MM.1S (cell line): ENCODE measurements around the gene PTTG1IP.
A peak's percentile ranks its signal among the peaks of the same experiment; 100 is the strongest.

Experiments used
- DNase-seq: peaks from one replicate; pipeline ENCODE4 v3.0.0-alpha.2; 2015
- H2AFZ ChIP-seq: fragments of 300-600 bp; sonication (generic); 2 replicates; pipeline ENCODE4 v1.6.0; 2016; ENCODE audit warnings: antibody characterized with exemption, low read length
- H3F3A ChIP-seq: fragments of 300-600 bp; sonication (generic); 2 replicates; pipeline ENCODE4 v1.6.1; 2016; ENCODE audit warnings: mild to moderate bottlenecking, antibody characterized with exemption, low read length, moderate library complexity, mixed read lengths; ENCODE audit not compliant: insufficient read depth
- H3K27ac ChIP-seq: fragments of 300-600 bp; sonication (generic); 2 replicates; pipeline ENCODE4 v1.5.1; 2016; ENCODE audit warnings: mild to moderate bottlenecking, low read length
- H3K27me3 ChIP-seq: fragments of 300-600 bp; sonication (generic); replicated peaks from 2 replicates; pipeline ENCODE4 v1.6.0; 2016; ENCODE audit warnings: low read length; ENCODE audit not compliant: insufficient read depth
- H3K36me3 ChIP-seq: fragments of 300-600 bp; sonication (generic); replicated peaks from 2 replicates; pipeline ENCODE4 v1.6.1; 2016; ENCODE audit warnings: mild to moderate bottlenecking, low read length, mixed read lengths; ENCODE audit not compliant: insufficient read depth
- H3K4me1 ChIP-seq: fragments of 300-600 bp; sonication (generic); 2 replicates; pipeline ENCODE4 v1.6.1; 2016; ENCODE audit warnings: low read length, mixed read lengths
- H3K4me2 ChIP-seq: fragments of 300-600 bp; sonication (generic); 2 replicates; pipeline ENCODE4 v1.6.0; 2016; ENCODE audit warnings: low read depth, low read length
- H3K4me3 ChIP-seq: fragments of 300-600 bp; sonication (generic); 2 replicates; pipeline ENCODE4 v1.5.1; 2016; ENCODE audit warnings: low read length, mixed read lengths
- H3K79me2 ChIP-seq: fragments of 300-600 bp; sonication (generic); 2 replicates; pipeline ENCODE4 v1.6.1; 2016; ENCODE audit warnings: mixed run types, low read length, mixed read lengths
- H3K9ac ChIP-seq: fragments of 300-600 bp; sonication (generic); 2 replicates; pipeline ENCODE4 v1.6.1; 2016; ENCODE audit warnings: low read length, mixed read lengths
- H3K9me2 ChIP-seq: fragments of 300-600 bp; sonication (generic); replicated peaks from 2 replicates; pipeline ENCODE4 v1.6.1; 2016; ENCODE audit warnings: mild to moderate bottlenecking, low read length, mixed read lengths; ENCODE audit not compliant: insufficient read depth
- H3K9me3 ChIP-seq: fragments of 300-600 bp; sonication (generic); replicated peaks from 2 replicates; pipeline ENCODE4 v1.6.1; 2016; ENCODE audit warnings: mild to moderate bottlenecking, low read length, mixed read lengths; ENCODE audit not compliant: insufficient read depth
- H4K20me1 ChIP-seq: fragments of 300-600 bp; sonication (generic); 2 replicates; pipeline ENCODE4 v1.6.1; 2016; ENCODE audit warnings: mild to moderate bottlenecking, low read length, moderate library complexity, mixed read lengths; ENCODE audit not compliant: insufficient read depth
- CTCF ChIP-seq: fragments of 300-600 bp; sonication (generic); IDR thresholded peaks from 2 replicates; pipeline ENCODE4 v1.5.1; 2016; ENCODE audit warnings: antibody characterized with exemption, low read length, mixed read lengths
- EZH2 ChIP-seq: fragments of 300-600 bp; sonication (generic); optimal IDR thresholded peaks from 2 replicates; pipeline ENCODE3; 2017; ENCODE audit warnings: low read depth, mild to moderate bottlenecking, antibody characterized with exemption, low read length, mixed read lengths
- EZH2phosphoT487 ChIP-seq: fragments of 300-600 bp; sonication (generic); IDR thresholded peaks from 2 replicates; pipeline ENCODE4 v1.6.1; 2018; ENCODE audit warnings: antibody characterized with exemption, low read length

PTTG1IP gene

GRCh38 chr21:44858791-44859190 lies 14.7 kb downstream of the PTTG1IP start:
- H4K20me1 ChIP-seq = no peaks in the 10 kb centered on the region
- no peak overlapping the region for H3K4me3 ChIP-seq
- H3K36me3 ChIP-seq = no peaks in the 10 kb centered on the region
- no peak overlapping the region for H3K27ac ChIP-seq
- H3K4me1 ChIP-seq = no peaks in the 10 kb centered on the region
- no peaks in the 10 kb centered on the region for H3K9me2 ChIP-seq
- no peak overlapping the region for H2AFZ ChIP-seq
- H3K27me3 ChIP-seq = no peaks in the 10 kb centered on the region
- H3K79me2 ChIP-seq = peaks cover 36% of the 10 kb centered on the region
- H3K4me2 ChIP-seq = no peak overlapping the region
- no peak overlapping the region for H3K9ac ChIP-seq
- TF ChIP-seq EZH2phosphoT487 (no peak), CTCF (no peak), EZH2 (no peak)
- no peak for DNase-seq
- H3K9me3 ChIP-seq = no peaks in the 10 kb centered on the region
- no peaks in the 10 kb centered on the region for H3F3A ChIP-seq

GRCh38 chr21:44858291-44858690 lies 15.2 kb downstream of the PTTG1IP start:
- Histone ChIP-seq H3F3A (no peaks in the 10 kb centered on the region), H2AFZ (no peak overlapping the region), H3K4me2 (no peak overlapping the region), H3K79me2 (peaks cover 32% of the 10 kb centered on the region), H3K4me1 (no peaks in the 10 kb centered on the region), H4K20me1 (no peaks in the 10 kb centered on the region), H3K9ac (no peak overlapping the region), H3K36me3 (no peaks in the 10 kb centered on the region), H3K9me3 (no peaks in the 10 kb centered on the region), H3K4me3 (no peak overlapping the region), H3K9me2 (no peaks in the 10 kb centered on the region), H3K27me3 (no peaks in the 10 kb centered on the region), H3K27ac (no peak overlapping the region)
- TF ChIP-seq EZH2phosphoT487 (no peak), CTCF (no peak), EZH2 (no peak)
- no peak for DNase-seq

GRCh38 chr21:44857127-44857892 lies 16.2 kb downstream of the PTTG1IP start:
- DNase-seq = no peak
- Histone ChIP-seq H3K27ac (no peak overlapping the region), H3K4me2 (no peak overlapping the region), H3K79me2 (peaks cover 22% of the 10 kb centered on the region), H3F3A (no peaks in the 10 kb centered on the region), H2AFZ (no peak overlapping the region), H3K9ac (no peak overlapping the region), H3K9me2 (no peaks in the 10 kb centered on the region), H4K20me1 (no peaks in the 10 kb centered on the region), H3K36me3 (no peaks in the 10 kb centered on the region), H3K9me3 (no peaks in the 10 kb centered on the region), H3K27me3 (no peaks in the 10 kb centered on the region), H3K4me1 (no peaks in the 10 kb centered on the region), H3K4me3 (no peak overlapping the region)
- TF ChIP-seq EZH2 = no peak
- TF ChIP-seq EZH2phosphoT487 = no peak

- H3K27me3 ChIP-seq = no peaks in the 10 kb centered on the region
- no peaks in the 10 kb centered on the region for H3F3A ChIP-seq
- H3K9me3 ChIP-seq = no peaks in the 10 kb centered on the region
- no peak overlapping the region for H3K27ac ChIP-seq
- no peaks in the 10 kb centered on the region for H3K4me1 ChIP-seq
- H3K9ac ChIP-seq = no peak overlapping the region
- TF ChIP-seq CTCF = no peak
- no peak for TF ChIP-seq EZH2phosphoT487
- no peak overlapping the region for H3K4me2 ChIP-seq
- H3K79me2 ChIP-seq = peaks cover 11% of the 10 kb centered on the region; the same call in 1 of the 2 replicates
- no peaks in the 10 kb centered on the region for H3K9me2 ChIP-seq
- no peak overlapping the region for H2AFZ ChIP-seq
- no peak overlapping the region for H3K4me3 ChIP-seq
- peak; percentile 4 for DNase-seq
- no peaks in the 10 kb centered on the region for H3K36me3 ChIP-seq
- no peaks in the 10 kb centered on the region for H4K20me1 ChIP-seq
Measured at GRCh38 chr21:44856131-44856530, 17.4 kb downstream of the PTTG1IP start.
